GM21360 (cell line): ENCODE data around the gene LRP2.
"Not testable (repeated sequence)": the region's sequence is repeated elsewhere in the genome, so short reads cannot be mapped to it uniquely, and the experiment has no call there.

ENCODE experiments used
- ATAC-seq: cut with Tn5 transposase; IDR thresholded peaks from one replicate; pipeline ENCODE4 v1.9.1; 2021; ENCODE audit warnings: mild to moderate bottlenecking, moderate library complexity; ENCODE audit not compliant: unreplicated experiment

Gene LRP2

GRCh38 chr2:169301596-169302335 lies 60.6 kb downstream of the LRP2 start:
- no peak for ATAC-seq

- no peak for ATAC-seq
Measured at GRCh38 chr2:169300636-169301530, 61.5 kb downstream of the LRP2 start.

DNA sequence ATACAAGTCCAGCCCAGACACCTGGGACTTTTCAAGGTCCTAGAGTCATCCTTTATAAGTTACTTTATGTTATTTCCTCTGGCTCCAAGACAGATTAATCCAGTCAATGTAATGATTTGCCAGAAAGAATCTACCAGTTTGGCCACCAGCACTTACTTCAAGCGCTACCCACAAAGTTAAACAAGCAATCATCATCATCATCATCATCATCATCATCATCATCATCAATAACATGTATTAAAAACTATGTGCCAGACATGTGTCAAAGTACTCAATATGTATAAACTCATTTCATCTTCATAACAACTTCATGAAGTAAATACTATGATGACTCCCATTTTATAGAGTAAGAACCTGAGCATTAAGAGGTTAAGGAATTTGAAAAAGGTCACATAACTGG lies 64.3 kb downstream of the LRP2 start:
- ATAC-seq, result no peak

GRCh38 chr2:169294001-169294675 lies 68.2 kb downstream of the LRP2 start:
- ATAC-seq, result no peak

DNA sequence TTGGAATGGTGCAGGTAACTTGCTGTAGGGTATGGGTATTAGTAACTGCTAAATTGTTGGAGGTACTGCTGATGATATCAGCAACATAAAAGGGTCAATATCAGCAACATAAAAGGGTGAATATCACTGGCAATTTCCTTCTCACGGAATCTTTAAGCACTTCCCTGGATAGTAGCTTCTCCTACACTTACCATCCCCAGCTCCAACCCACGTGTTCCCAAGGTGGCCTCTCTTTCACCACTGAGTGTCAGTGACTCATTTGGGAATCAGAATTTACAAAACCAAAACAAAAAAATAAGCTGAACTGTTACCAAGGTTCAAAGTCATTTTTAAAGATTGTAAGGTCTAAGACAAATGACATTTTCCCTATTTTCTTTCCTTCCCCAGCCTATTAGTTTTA lies 70.8 kb downstream of the LRP2 start:
- ATAC-seq, result no peak

- ATAC-seq, result no peak
Measured at GRCh38 chr2:169290433-169290832, 71.9 kb downstream of the LRP2 start.

DNA sequence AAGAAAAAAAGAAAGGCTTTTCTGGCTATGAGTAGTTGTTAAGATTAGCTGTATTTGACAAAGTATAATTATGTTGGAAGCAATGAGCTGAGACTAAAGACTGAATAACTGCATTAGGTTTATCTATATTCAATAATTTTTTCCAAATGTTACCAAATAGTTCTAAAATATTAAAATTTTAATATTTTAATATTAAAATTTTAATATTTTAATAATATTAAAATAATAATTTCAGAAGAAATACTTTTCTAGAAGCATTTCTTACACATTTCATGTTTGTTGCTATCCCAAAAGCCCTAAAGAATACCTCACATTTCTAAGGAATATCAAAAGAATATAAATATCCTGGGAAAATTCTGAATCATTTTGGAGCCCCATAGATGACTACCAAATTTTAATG lies 74.7 kb downstream of the LRP2 start:
- no peak for ATAC-seq

- ATAC-seq, result no peak
Measured at GRCh38 chr2:169286624-169287231, 75.6 kb downstream of the LRP2 start.

- ATAC-seq, result no peak
Measured at GRCh38 chr2:169285531-169286235, 76.7 kb downstream of the LRP2 start.

- no peak for ATAC-seq
Measured at GRCh38 chr2:169280502-169280901, 81.8 kb downstream of the LRP2 start.

DNA sequence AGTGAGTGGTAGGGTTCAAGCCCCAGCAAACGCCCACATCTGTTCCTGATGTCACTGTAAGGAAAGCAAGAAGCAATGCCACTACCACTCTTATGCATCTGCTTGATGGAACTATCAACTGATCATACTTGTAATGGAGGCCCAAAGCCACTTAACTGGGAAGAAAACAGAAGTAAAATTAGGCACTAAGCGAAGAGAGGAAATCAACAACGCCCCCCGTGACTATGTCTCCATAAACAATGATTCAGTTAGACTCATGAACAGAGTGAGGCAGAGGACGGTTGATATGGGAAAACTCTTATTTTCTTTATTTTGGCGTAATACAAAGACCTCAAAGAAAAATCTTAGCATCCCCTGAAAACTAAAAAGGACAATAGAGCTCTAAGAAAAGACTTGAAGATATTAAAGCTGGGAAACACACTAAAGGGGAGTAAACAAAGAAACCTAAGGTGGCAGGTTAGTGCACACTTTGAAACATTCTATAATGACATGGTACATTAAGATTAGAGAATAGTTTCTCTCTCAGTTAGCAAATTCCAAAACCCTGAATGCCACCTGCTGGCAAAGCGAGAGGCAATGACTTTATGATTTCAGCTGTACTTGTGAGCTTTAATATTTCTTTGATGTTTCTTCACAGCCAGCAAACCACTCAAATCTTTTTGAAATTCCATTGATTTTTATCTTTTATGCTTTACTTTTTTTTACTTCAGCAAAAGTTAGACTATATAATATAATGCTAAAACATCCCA lies 86.5 kb downstream of the LRP2 start:
- ATAC-seq, result no peak

DNA sequence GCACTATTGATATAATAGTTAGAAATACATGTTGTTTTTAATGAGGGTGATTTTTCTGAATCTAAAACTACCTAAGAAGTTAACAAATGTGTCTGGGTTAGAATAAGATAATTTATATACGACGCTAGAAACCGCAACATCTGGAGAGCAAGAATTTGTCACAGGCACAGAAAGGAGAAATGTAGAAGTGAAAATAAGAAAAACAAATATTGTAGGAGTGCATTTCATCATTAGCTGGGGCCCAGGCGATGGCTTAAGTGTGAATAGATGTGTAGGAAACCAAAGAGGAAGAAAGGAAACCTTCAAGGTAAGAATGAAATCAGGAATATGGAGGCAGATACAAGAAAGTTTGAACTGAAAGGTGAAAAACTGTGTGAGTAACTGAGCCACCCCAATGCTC lies 90.3 kb downstream of the LRP2 start:
- ATAC-seq, result no peak

- ATAC-seq, result not testable (repeated sequence)
Measured at GRCh38 chr2:169270574-169270973, 91.8 kb downstream of the LRP2 start.

DNA sequence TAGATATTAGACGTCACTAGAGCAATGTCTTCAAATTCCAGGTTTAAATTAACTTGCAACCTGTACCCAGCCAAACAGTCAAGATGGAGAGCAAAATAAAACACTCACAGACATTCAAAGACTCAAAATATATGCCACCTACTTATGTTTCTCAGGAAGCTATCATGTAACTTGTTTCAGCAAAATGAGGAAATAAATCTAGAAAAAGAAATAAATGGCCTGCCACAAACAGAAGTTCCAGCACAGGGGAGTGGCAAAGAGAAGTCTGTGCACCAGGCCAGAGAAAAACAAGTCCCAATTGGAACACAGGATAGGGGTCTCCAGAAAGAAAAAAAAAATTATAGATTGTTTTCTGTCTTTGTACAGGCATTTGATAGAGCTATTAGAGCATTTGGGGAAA lies 96.7 kb downstream of the LRP2 start:
- no peak for ATAC-seq

GRCh38 chr2:169260846-169261642 lies 101.3 kb downstream of the LRP2 start:
- ATAC-seq, result no peak

DNA sequence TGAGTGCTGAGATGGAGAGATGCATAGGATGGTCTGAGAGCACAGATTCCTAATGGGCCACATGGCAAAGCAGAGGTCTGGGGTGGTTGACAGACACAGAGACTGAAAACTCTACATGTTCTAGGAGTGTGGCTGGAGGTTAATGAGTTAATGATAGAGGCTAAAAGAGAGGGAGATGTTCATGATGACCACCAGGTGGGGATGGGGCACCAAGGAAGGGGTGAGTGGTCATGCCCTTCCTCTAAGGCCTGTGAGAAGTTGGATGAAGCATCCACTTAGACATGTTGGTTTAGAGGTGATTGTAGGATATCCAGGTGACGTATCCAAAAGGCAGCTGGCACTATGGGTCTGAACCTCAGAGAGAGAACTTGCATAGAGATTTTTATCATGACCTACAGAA lies 102.1 kb downstream of the LRP2 start:
- no peak for ATAC-seq

DNA sequence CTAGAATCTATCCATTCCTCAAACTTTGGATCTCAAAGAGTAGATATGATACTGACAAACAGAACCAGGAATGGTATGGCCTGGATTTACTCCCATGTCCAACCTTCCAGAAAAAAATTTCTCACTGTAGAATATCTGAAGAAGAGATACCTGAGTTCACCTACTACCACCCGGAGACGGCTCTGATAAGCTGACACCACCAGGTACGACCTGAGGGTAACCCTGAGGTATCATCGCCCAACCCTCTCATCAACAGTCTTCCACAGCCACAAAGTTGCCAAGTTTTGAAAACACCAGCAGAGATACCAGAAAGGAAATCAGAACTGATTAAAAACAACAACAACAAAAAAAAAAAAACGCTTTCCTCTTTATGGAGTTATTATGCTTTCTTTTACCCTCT lies 102.9 kb downstream of the LRP2 start:
- ATAC-seq, result no peak

GRCh38 chr2:169258045-169258601 lies 104.2 kb downstream of the LRP2 start:
- no peak for ATAC-seq

- no peak for ATAC-seq
Measured at GRCh38 chr2:169254774-169255173, 107.6 kb downstream of the LRP2 start.
